ENCODE measurements around the gene WDR38. TPM values are rescaled to one million over a fixed set of nuclear protein-coding genes. Genes with fewer than 3 reads are reported as not detected.

WDR38 gene
- total RNA-seq: not detected
- long read RNA-seq: 0 reads

- intact Hi-C loops (cut with DNase I): loop anchor here (1.0 kb wide), 1 partner anchor 81 kb away; no protein-coding TSS in a partner anchor
- peak; percentile 91 for ATAC-seq (ENCODE audit: poor library complexity)
Observed at GRCh38 chr9:124852829-124853531, at the start of gene WDR38. WDR38 (plus strand) TSS chr9:124853460; CDS start chr9:124853532, 72 bp downstream.

GRCh38 chr9:124803911-124804310 lies 49.3 kb upstream of the WDR38 start:
- ATAC-seq (ENCODE audit: poor library complexity) (no peak), DNase-seq (no peak)
- intact Hi-C loops (cut with DNase I): no loop called here

More at GRCh38 chr9:124852829-124853531, at the start of gene WDR38:
- DNase-seq: peak; percentile 91

GRCh38 chr9:124805186-124805585 lies 48.1 kb upstream of the WDR38 start:
- no peak for ATAC-seq (ENCODE audit: poor library complexity)
- intact Hi-C loops (cut with DNase I): no loop called here
- no peak for DNase-seq

- intact Hi-C loops (cut with DNase I): no loop called here
- DNase-seq (no peak), ATAC-seq (ENCODE audit: poor library complexity) (no peak)
Observed at GRCh38 chr9:124808246-124808956, 44.9 kb upstream of the WDR38 start.

GRCh38 chr9:124809211-124809610 lies 44.0 kb upstream of the WDR38 start:
- no peak for ATAC-seq (ENCODE audit: poor library complexity)
- DNase-seq: no peak
- intact Hi-C loops (cut with DNase I): no loop called here

GRCh38 chr9:124809741-124810500 lies 43.3 kb upstream of the WDR38 start:
- intact Hi-C loops (cut with DNase I): no loop called here
- DNase-seq: no peak
- no peak for ATAC-seq (ENCODE audit: poor library complexity)

GRCh38 chr9:124810663-124811355 lies 42.5 kb upstream of the WDR38 start:
- peak; percentile 38 for ATAC-seq (ENCODE audit: poor library complexity)
- DNase-seq: no peak
- intact Hi-C loops (cut with DNase I): no loop called here

GRCh38 chr9:124812441-124812876 lies 40.8 kb upstream of the WDR38 start:
- ATAC-seq (ENCODE audit: poor library complexity) (peak; percentile 46), DNase-seq (peak; percentile 70)
- intact Hi-C loops (cut with DNase I): no loop called here

- no peak for ATAC-seq (ENCODE audit: poor library complexity)
- intact Hi-C loops (cut with DNase I): no loop called here
- DNase-seq: no peak
Observed at GRCh38 chr9:124813041-124813440, 40.2 kb upstream of the WDR38 start.

- ATAC-seq (ENCODE audit: poor library complexity): no peak
- intact Hi-C loops (cut with DNase I): no loop called here
Observed at GRCh38 chr9:124813501-124814163, 39.6 kb upstream of the WDR38 start.

GRCh38 chr9:124814164-124814535 lies 39.1 kb upstream of the WDR38 start:
- DNase-seq (no peak), ATAC-seq (ENCODE audit: poor library complexity) (no peak)
- intact Hi-C loops (cut with DNase I): no loop called here

More at GRCh38 chr9:124813501-124814163, 39.6 kb upstream of the WDR38 start:
- DNase-seq: no peak

- intact Hi-C loops (cut with DNase I): no loop called here
- no peak for ATAC-seq (ENCODE audit: poor library complexity)
- DNase-seq: no peak
Observed at GRCh38 chr9:124815601-124816000, 37.7 kb upstream of the WDR38 start.

GRCh38 chr9:124818431-124819281 lies 34.6 kb upstream of the WDR38 start:
- peak; percentile 76 for ATAC-seq (ENCODE audit: poor library complexity)
- intact Hi-C loops (cut with DNase I): no loop called here
- DNase-seq: no peak

GRCh38 chr9:124820698-124821623 lies 32.3 kb upstream of the WDR38 start:
- ATAC-seq (ENCODE audit: poor library complexity) (no peak), DNase-seq (no peak)
- intact Hi-C loops (cut with DNase I): no loop called here

- intact Hi-C loops (cut with DNase I): no loop called here
- DNase-seq (no peak), ATAC-seq (ENCODE audit: poor library complexity) (no peak)
Observed at GRCh38 chr9:124828489-124829333, 24.5 kb upstream of the WDR38 start.

- DNase-seq (no peak), ATAC-seq (ENCODE audit: poor library complexity) (no peak)
- intact Hi-C loops (cut with DNase I): no loop called here
Observed at GRCh38 chr9:124829334-124829669, 24.0 kb upstream of the WDR38 start.
